ENCODE measurements around the gene WDTC1.

WDTC1 gene

DNA sequence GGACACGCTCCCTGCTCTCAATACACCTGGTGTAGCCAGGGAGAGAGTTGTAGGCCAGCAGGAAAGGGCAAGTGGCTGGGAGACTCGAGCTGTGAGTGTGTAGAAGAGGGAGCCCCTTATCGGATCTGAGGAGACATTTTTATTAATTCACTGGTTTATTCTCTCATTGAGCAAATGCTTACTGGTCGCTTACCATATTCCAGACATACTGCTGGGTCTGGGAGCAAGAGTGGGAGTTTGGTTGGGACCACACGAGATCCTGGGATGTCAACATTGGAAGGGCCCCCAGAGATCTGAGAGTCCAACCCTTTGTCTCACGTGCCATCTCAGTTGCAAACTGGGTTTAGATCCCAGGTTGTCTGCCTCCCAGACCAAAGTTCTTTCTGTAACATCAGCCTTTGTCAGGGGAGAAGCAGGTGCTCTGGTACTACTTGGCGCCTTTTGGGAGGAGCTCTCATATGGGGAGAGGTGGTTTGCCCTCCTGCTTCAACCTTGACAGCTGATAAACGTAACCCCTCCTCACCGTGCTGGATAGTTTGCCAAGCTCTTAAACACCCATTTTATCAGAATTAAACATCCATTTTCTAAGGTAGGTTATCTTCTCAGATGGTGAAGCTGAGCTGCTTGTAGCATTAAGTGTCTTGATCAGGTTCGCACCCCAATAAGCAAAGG, 88.3 kb downstream of the WDTC1 start:
- DNase-seq (ENCODE audit: low read depth), result no peak
- TF ChIP-seq, protein P1, sequence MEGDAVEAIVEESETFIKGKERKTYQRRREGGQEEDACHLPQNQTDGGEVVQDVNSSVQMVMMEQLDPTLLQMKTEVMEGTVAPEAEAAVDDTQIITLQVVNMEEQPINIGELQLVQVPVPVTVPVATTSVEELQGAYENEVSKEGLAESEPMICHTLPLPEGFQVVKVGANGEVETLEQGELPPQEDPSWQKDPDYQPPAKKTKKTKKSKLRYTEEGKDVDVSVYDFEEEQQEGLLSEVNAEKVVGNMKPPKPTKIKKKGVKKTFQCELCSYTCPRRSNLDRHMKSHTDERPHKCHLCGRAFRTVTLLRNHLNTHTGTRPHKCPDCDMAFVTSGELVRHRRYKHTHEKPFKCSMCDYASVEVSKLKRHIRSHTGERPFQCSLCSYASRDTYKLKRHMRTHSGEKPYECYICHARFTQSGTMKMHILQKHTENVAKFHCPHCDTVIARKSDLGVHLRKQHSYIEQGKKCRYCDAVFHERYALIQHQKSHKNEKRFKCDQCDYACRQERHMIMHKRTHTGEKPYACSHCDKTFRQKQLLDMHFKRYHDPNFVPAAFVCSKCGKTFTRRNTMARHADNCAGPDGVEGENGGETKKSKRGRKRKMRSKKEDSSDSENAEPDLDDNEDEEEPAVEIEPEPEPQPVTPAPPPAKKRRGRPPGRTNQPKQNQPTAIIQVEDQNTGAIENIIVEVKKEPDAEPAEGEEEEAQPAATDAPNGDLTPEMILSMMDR (conservative IDR thresholded peaks at IDR 0.05; ENCODE audit: control insufficient read depth, insufficient read depth, low read depth, low read length), result no peak
- H3K4me3 ChIP-seq (ENCODE audit: control insufficient read depth, low read depth, low read length), result peak overlapping the region; percentile 99

- no peak overlapping the region for H3K4me3 ChIP-seq (ENCODE audit: control insufficient read depth, low read depth, low read length)
- no peak for DNase-seq (ENCODE audit: low read depth)
- TF ChIP-seq, protein P1 (conservative IDR thresholded peaks at IDR 0.05; ENCODE audit: control insufficient read depth, insufficient read depth, low read depth, low read length), result no peak
Measured at GRCh38 chr1:27325286-27325685, 90.9 kb downstream of the WDTC1 start.

DNA sequence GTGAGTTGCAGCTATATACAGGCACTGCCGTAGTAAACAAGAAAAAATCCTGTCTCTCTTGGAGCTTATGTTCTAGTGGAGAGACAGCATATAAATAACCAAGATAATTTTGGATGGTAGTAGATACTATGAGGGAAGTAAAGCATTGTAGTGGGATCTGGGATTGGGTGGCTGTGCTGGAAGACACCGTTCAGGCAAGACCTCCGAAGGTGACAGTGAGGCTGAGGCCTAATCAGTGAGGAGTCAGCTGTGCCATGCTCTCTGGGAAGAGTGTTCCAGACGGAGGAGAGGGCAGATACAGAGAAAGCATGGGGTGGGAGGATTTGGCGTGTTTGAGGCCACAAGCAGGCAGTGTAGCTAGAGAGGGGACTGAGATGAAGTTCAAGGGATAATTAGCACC, 93.5 kb downstream of the WDTC1 start:
- TF ChIP-seq, protein P1 (conservative IDR thresholded peaks at IDR 0.05; ENCODE audit: control insufficient read depth, insufficient read depth, low read depth, low read length), result no peak
- no peak overlapping the region for H3K4me3 ChIP-seq (ENCODE audit: control insufficient read depth, low read depth, low read length)
- DNase-seq (ENCODE audit: low read depth), result no peak

GRCh38 chr1:27330786-27331185, 96.4 kb downstream of the WDTC1 start:
- DNase-seq (ENCODE audit: low read depth), result no peak
- H3K4me3 ChIP-seq (ENCODE audit: control insufficient read depth, low read depth, low read length), result no peak overlapping the region
- TF ChIP-seq, protein P1 (conservative IDR thresholded peaks at IDR 0.05; ENCODE audit: control insufficient read depth, insufficient read depth, low read depth, low read length), result no peak

DNA sequence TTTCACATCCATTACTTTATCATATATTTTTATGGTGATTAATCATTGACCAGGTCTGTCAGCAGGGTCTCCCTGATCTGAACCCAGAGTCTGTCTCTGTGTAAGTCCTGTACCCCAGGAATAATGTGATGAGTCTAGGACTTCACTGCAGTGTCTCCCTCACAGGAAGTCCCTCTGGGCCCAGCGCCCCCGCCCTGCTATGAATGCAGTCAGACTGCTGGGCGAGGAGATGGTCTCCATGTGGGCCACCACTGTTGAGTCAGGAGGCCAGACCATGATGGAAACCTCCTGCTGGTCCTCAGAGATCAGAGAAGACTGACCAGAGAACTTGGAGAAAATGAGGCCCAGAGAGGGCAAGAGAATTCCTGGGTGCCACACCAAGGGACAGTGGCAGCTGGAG, 97.0 kb downstream of the WDTC1 start:
- no peak overlapping the region for H3K4me3 ChIP-seq (ENCODE audit: control insufficient read depth, low read depth, low read length)
- no peak for DNase-seq (ENCODE audit: low read depth)
- TF ChIP-seq, protein P1 (conservative IDR thresholded peaks at IDR 0.05; ENCODE audit: control insufficient read depth, insufficient read depth, low read depth, low read length), result no peak

GRCh38 chr1:27331922-27332321, 97.5 kb downstream of the WDTC1 start:
- TF ChIP-seq, protein P1 (conservative IDR thresholded peaks at IDR 0.05; ENCODE audit: control insufficient read depth, insufficient read depth, low read depth, low read length), result no peak
- no peak overlapping the region for H3K4me3 ChIP-seq (ENCODE audit: control insufficient read depth, low read depth, low read length)
- DNase-seq (ENCODE audit: low read depth), result no peak

All from fibroblast of mammary gland (primary cell).